ENCODE results near the gene PSMD2.

DNA sequence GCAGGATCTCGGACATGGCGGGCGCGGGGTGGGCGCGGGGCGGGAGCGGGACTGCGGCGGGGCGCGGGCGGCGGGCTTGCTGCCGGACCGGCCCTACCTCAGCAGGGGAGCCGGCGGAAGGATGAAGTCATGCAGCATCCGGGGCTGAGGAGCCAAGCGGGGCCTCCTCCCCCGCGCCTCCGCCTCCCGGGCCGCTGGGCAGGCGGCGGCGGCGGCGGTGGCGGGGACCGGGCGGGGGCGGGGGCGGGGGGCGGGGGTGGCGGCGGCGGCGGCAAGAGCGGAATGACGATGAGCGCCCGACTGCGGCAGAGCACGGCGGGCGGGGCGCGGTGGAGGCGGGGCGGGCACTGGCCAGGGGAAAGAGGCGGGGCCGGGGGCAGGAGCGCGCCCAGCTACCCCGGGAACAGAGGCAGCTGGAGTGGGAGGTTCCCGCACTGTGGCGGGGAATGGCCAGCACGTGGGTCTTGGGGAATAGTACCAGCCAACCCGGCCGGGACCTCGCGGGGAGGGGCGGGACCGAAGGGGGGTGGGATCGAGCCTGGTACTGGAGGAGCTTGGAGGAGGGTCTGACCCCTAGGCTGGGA, 37.7 kb upstream of the PSMD2 start, which contains the start of gene CAMK2N2:
- no peak for TF ChIP-seq POLR2A (IDR thresholded peaks at IDR 0.05)
- TF ChIP-seq, protein P1, sequence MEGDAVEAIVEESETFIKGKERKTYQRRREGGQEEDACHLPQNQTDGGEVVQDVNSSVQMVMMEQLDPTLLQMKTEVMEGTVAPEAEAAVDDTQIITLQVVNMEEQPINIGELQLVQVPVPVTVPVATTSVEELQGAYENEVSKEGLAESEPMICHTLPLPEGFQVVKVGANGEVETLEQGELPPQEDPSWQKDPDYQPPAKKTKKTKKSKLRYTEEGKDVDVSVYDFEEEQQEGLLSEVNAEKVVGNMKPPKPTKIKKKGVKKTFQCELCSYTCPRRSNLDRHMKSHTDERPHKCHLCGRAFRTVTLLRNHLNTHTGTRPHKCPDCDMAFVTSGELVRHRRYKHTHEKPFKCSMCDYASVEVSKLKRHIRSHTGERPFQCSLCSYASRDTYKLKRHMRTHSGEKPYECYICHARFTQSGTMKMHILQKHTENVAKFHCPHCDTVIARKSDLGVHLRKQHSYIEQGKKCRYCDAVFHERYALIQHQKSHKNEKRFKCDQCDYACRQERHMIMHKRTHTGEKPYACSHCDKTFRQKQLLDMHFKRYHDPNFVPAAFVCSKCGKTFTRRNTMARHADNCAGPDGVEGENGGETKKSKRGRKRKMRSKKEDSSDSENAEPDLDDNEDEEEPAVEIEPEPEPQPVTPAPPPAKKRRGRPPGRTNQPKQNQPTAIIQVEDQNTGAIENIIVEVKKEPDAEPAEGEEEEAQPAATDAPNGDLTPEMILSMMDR (IDR thresholded peaks at IDR 0.05) = no peak

All from thyroid gland (tissue), 4 donors.